HG03439 (cell line): Measurements from ENCODE around the gene HYDIN.
"Not testable (repeated sequence)": the region's sequence is repeated elsewhere in the genome, so short reads cannot be mapped to it uniquely, and the experiment has no call there.

Source experiments
- ATAC-seq: cut with Tn5 transposase; IDR thresholded peaks from one replicate; pipeline ENCODE4 v1.9.1; 2021; ENCODE audit warnings: mild to moderate bottlenecking, moderate library complexity; ENCODE audit not compliant: unreplicated experiment

Gene HYDIN

GRCh38 chr16:71143246-71143645 is 87.3 kb downstream of the HYDIN start:
- not testable (repeated sequence) for ATAC-seq

- ATAC-seq: not testable (repeated sequence)
Measured at GRCh38 chr16:71110565-71110964, 120.0 kb downstream of the HYDIN start.

- ATAC-seq: not testable (repeated sequence)
Measured at GRCh38 chr16:71109656-71110208, 120.8 kb downstream of the HYDIN start.

GRCh38 chr16:71105881-71106280 is 124.6 kb downstream of the HYDIN start:
- ATAC-seq: not testable (repeated sequence)

GRCh38 chr16:71083573-71083972 is 146.9 kb downstream of the HYDIN start:
- ATAC-seq: not testable (repeated sequence)

- not testable (repeated sequence) for ATAC-seq
Measured at GRCh38 chr16:71080777-71081176, 149.7 kb downstream of the HYDIN start.

GRCh38 chr16:71080262-71080661 is 150.3 kb downstream of the HYDIN start:
- not testable (repeated sequence) for ATAC-seq

- ATAC-seq: not testable (repeated sequence)
Measured at GRCh38 chr16:71070651-71071050, 159.9 kb downstream of the HYDIN start.

GRCh38 chr16:71069842-71070241 is 160.7 kb downstream of the HYDIN start:
- not testable (repeated sequence) for ATAC-seq

- not testable (repeated sequence) for ATAC-seq
Measured at GRCh38 chr16:71053897-71054609, 176.5 kb downstream of the HYDIN start.

- ATAC-seq: not testable (repeated sequence)
Measured at GRCh38 chr16:71050307-71050706, 180.2 kb downstream of the HYDIN start.

- ATAC-seq: not testable (repeated sequence)
Measured at GRCh38 chr16:71039368-71040111, 191.0 kb downstream of the HYDIN start.

- not testable (repeated sequence) for ATAC-seq
Measured at GRCh38 chr16:71038421-71038820, 192.1 kb downstream of the HYDIN start.

GRCh38 chr16:71037987-71038386 is 192.5 kb downstream of the HYDIN start:
- ATAC-seq: not testable (repeated sequence)

- ATAC-seq: not testable (repeated sequence)
Measured at GRCh38 chr16:71028032-71028727, 202.3 kb downstream of the HYDIN start.

GRCh38 chr16:71027511-71027910 is 203.0 kb downstream of the HYDIN start:
- ATAC-seq: not testable (repeated sequence)

GRCh38 chr16:71023851-71024439 is 206.6 kb downstream of the HYDIN start:
- not testable (repeated sequence) for ATAC-seq

- ATAC-seq: not testable (repeated sequence)
Measured at GRCh38 chr16:71021961-71022537, 208.5 kb downstream of the HYDIN start.

- ATAC-seq: not testable (repeated sequence)
Measured at GRCh38 chr16:71019067-71019682, 211.3 kb downstream of the HYDIN start.

GRCh38 chr16:71015419-71015818 is 215.1 kb downstream of the HYDIN start:
- ATAC-seq: not testable (repeated sequence)
